ENCODE results near the gene PCDHA9. TPM values are rescaled to one million over a fixed set of nuclear protein-coding genes. Genes with fewer than 3 reads are reported as not detected.

The PCDHA9 gene
- total RNA-seq, 2 donors from 2014 or later = not detected

- no peaks in the 10 kb centered on the region for H3K36me3 Mint-ChIP-seq (ENCODE audit: low read depth)
- H3K27ac Mint-ChIP-seq = no peak overlapping the region
- H3K4me1 Mint-ChIP-seq = no peaks in the 10 kb centered on the region
- H3K9me3 Mint-ChIP-seq = peaks cover 11% of the 10 kb centered on the region
- H3K4me3 Mint-ChIP-seq = no peak overlapping the region
- H3K27me3 Mint-ChIP-seq = peaks cover 22% of the 10 kb centered on the region
- ATAC-seq (replicated peaks) = no peak
These were observed 35.9 kb downstream of the PCDHA9 start for GRCh38 chr5:140883927-140884697.

Other genes starting within 250 kb of the PCDHA9 start
- under 1 TPM; 0.32 to 0.39 TPM for gene CD14, start 215.2 kb upstream of the PCDHA9 start, total RNA-seq
- gene TMCO6, start 208.9 kb upstream of the PCDHA9 start, total RNA-seq = 10 to 100 TPM; 22.9 to 30.6 TPM
- 10 to 100 TPM; 48.1 to 63.9 TPM for gene NDUFA2, start 200.8 kb upstream of the PCDHA9 start, total RNA-seq
- 10 to 100 TPM; 76.9 to 85.8 TPM for gene IK, start 200.6 kb upstream of the PCDHA9 start, total RNA-seq
- 10 to 100 TPM; 38.8 TPM for gene WDR55, start 183.5 kb upstream of the PCDHA9 start, total RNA-seq
- gene DND1, start 174.8 kb upstream of the PCDHA9 start, total RNA-seq = 1 to 10 TPM; 3.0 to 3.4 TPM
- gene HARS1, start 157.0 kb upstream of the PCDHA9 start, total RNA-seq = 100 to 1,000 TPM in 1 of 2 donors, 10 to 100 TPM in 1; 82.2 to 103 TPM
- 10 to 100 TPM; 24.7 to 30.2 TPM for gene HARS2, start 156.9 kb upstream of the PCDHA9 start, total RNA-seq
- gene ZMAT2, start 147.9 kb upstream of the PCDHA9 start, total RNA-seq = 10 to 100 TPM; 47.5 to 58.0 TPM
- not detected for gene PCDHA1, start 62.2 kb upstream of the PCDHA9 start, total RNA-seq
- gene PCDHA2, start 53.5 kb upstream of the PCDHA9 start, total RNA-seq = not detected
- not detected for gene PCDHA3, start 47.3 kb upstream of the PCDHA9 start, total RNA-seq
- gene PCDHA4, start 41.3 kb upstream of the PCDHA9 start, total RNA-seq = not detected
- not detected for gene PCDHA5, start 26.8 kb upstream of the PCDHA9 start, total RNA-seq
- not detected for gene PCDHA6, start 20.4 kb upstream of the PCDHA9 start, total RNA-seq
- not detected for gene PCDHA7, start 14.1 kb upstream of the PCDHA9 start, total RNA-seq
- not detected for gene PCDHA8, start 7.2 kb upstream of the PCDHA9 start, total RNA-seq
- not detected for gene PCDHA10, start 7.5 kb downstream of the PCDHA9 start, total RNA-seq
- gene PCDHA11, start 20.6 kb downstream of the PCDHA9 start, total RNA-seq = not detected
- not detected for gene PCDHA12, start 26.9 kb downstream of the PCDHA9 start, total RNA-seq
- gene PCDHA13, start 33.7 kb downstream of the PCDHA9 start, total RNA-seq = not detected
- not detected for gene PCDHAC1, start 77.9 kb downstream of the PCDHA9 start, total RNA-seq
- not detected for gene PCDHAC2, start 118.1 kb downstream of the PCDHA9 start, total RNA-seq
- gene PCDHB1, start 203.0 kb downstream of the PCDHA9 start, total RNA-seq = not detected
- gene PCDHB2, start 246.2 kb downstream of the PCDHA9 start, total RNA-seq = under 1 TPM; 0.06 to 0.24 TPM